Sigmoid colon (tissue), 7 donors: ENCODE data around the gene DYNC1H1. TPM values are rescaled to one million over a fixed set of nuclear protein-coding genes. Genes with fewer than 3 reads are reported as not detected.

Experiments
- DNase-seq: peaks from one replicate; pipeline ENCODE4 v3.0.0-alpha.2; 2019
- H3K27ac ChIP-seq, 4 donors: fragments of 200-600 bp; sonication (generic); one replicate each; pipeline ENCODE4 v1.5.1; 2016 to 2019; ENCODE audit warnings: mild to moderate bottlenecking in 1 of 4
- H3K27me3 ChIP-seq, 3 donors: fragments of 200-600 bp; sonication (generic); one replicate each; pipeline ENCODE4 v1.5.1; 2019; ENCODE audit warnings: mild to moderate bottlenecking in 1 of 3
- H3K36me3 ChIP-seq, 4 donors: fragments of 200-600 bp; sonication (generic); one replicate each; pipeline ENCODE4 v1.5.1; 2016 to 2019
- H3K4me1 ChIP-seq, 4 donors: fragments of 200-600 bp; sonication (generic); one replicate each; pipeline ENCODE4 v1.5.1; 2017 to 2019
- H3K4me3 ChIP-seq, 4 donors: fragments of 200-600 bp; sonication (generic); one replicate each; pipeline ENCODE4 v1.5.1; 2017 to 2019; ENCODE audit warnings: mild to moderate bottlenecking in 2 of 4, moderate library complexity in 1 of 4
- H3K9me3 ChIP-seq, 4 donors: fragments of 200-600 bp in 3 of 4; sonication (generic) in 3 of 4; one replicate each; pipeline versions ENCODE4 v1.5.1 to v1.6.1; 2013 to 2019
- CTCF ChIP-seq, 4 experiments: fragments of 450-650 bp in 3 of 4; fragments of 200-600 bp in 1 of 4; IDR thresholded peaks; one replicate each; pipeline ENCODE4 v1.5.1; 2016 to 2019; ENCODE audit warnings: antibody characterized with exemption in 4 of 4, mild to moderate bottlenecking in 3 of 4, moderate library complexity in 2 of 4
- EP300 ChIP-seq, 4 donors: sonication (generic); formaldehyde crosslinking; IDR thresholded peaks; one replicate each; pipeline ENCODE4 v1.6.1; 2017; ENCODE audit warnings: antibody characterized with exemption in 4 of 4
- POLR2A ChIP-seq, 2 donors: fragments of 450-650 bp; IDR thresholded peaks; one replicate each; pipeline ENCODE4 v1.6.1; 2016; ENCODE audit warnings: antibody characterized with exemption in 2 of 2, mild to moderate bottlenecking in 2 of 2, moderate library complexity in 2 of 2
- POLR2AphosphoS5 ChIP-seq, 4 donors: sonication (generic); formaldehyde crosslinking; IDR thresholded peaks; one replicate each; pipeline ENCODE4 v1.6.1; 2017; ENCODE audit warnings: antibody characterized with exemption in 4 of 4
- WGBS, 2 donors: extraction: QIAGEN DNeasy Blood & Tissue Kit; methylation state at CpG; one replicate each; pipeline ENCODE4 v1.1.7; 2013; 5-methylcytosine and 5-hydroxymethylcytosine counted together
- intact Hi-C: fragments of 100-400 bp; cut with DNase I; formaldehyde crosslinking; loops from one replicate; pipeline ENCODE4 v1.15.1; 2023
- polyA plus RNA-seq, 3 donors: library from polyadenylated mRNA; stranded (reverse); fragments of 200-250 nt; gene quantifications; one replicate each; pipeline ENCODE4 v1.2.3, GENCODE V29; 2013
- total RNA-seq, 4 donors: library from RNA; depleted of rRNA; stranded (reverse); fragments of >200 nt; gene quantifications; one replicate each; pipeline ENCODE4 v1.1.0, GENCODE V29; 2016
- donor health status: healthy with polysubstance abuse.
- donor health status: Bipolar disorder and iron deficiency.
- donor health status: healthy.

The DYNC1H1 gene
- total and polyA plus RNA-seq, 7 donors = 38.4 to 592 (median 320) TPM

DNA sequence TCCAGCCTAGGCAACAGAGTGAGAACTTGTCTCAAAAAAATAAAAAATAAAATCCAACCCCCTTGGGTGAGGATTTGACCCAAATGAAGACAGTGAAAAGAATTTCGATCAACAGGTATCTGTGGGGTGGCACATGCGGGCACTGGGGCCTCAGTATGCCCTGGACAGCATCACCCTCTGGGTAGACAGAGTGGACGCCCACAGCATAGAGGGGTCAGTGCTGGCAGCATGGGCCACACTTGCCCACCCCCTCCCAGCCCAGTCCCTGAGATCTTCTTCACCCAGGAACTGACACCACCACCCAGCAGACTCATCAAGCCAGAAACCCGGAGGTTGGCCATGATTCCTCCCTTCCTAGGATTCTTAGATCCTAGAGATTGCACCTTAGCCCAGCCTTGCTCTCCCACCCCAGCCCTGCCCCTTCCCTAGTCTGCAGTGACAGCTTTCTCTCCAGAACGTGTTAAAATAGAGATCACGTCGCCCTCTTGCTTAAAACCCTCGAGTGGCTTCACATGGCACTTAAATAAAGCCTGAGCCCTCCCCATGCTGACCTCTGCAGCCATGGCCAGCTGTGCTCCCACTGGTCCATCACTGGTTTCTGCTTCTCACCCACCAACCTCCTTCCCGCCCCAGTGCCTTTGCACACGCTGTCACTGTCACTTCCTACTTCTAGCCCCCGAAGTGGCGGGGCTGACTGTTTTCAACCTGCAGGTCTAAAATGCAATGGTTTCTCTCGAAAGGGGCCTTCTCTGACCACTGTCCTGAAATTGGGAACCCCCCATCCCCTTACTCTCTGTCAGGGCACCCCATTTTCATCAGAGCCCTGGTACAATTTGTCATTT, 26.2 kb upstream of the DYNC1H1 start:
- TF ChIP-seq CTCF (IDR thresholded peaks at IDR 0.05) (no peak), EP300 (IDR thresholded peaks at IDR 0.05) (no peak), POLR2A (IDR thresholded peaks at IDR 0.05) (no peak), POLR2AphosphoS5 (IDR thresholded peaks at IDR 0.05) (no peak)
- Histone ChIP-seq H3K36me3 (no peaks in the 10 kb centered on the region), H3K4me3 (no peak overlapping the region), H3K4me1 (no peaks in the 10 kb centered on the region), H3K9me3 (no peaks in the 10 kb centered on the region), H3K27me3 (no peaks in the 10 kb centered on the region), H3K27ac (no peak overlapping the region)
- peak; percentile 49 for DNase-seq
- intact Hi-C loops = no loop called here
- 64 to 65% methylated on average over 13 of the region's 13 CpGs for WGBS, 2 donors

GRCh38 chr14:101939646-101940170, 24.7 kb upstream of the DYNC1H1 start:
- no peaks in the 10 kb centered on the region for H3K4me1 ChIP-seq
- TF ChIP-seq CTCF (IDR thresholded peaks at IDR 0.05) = no peak
- TF ChIP-seq POLR2AphosphoS5 (IDR thresholded peaks at IDR 0.05) = no peak
- TF ChIP-seq POLR2A (IDR thresholded peaks at IDR 0.05) = no peak
- TF ChIP-seq EP300 (IDR thresholded peaks at IDR 0.05) = no peak
- intact Hi-C loops = no loop called here
- peak; percentile 35 for DNase-seq
- H3K27ac ChIP-seq = no peak overlapping the region
- WGBS, 2 donors = 82 to 84% methylated on average over 5 of the region's 5 CpGs
- no peaks in the 10 kb centered on the region for H3K36me3 ChIP-seq
- H3K9me3 ChIP-seq = no peaks in the 10 kb centered on the region
- H3K4me3 ChIP-seq = no peak overlapping the region
- H3K27me3 ChIP-seq = no peaks in the 10 kb centered on the region

GRCh38 chr14:101944451-101944850, 19.9 kb upstream of the DYNC1H1 start:
- TF ChIP-seq EP300 (IDR thresholded peaks at IDR 0.05) (no peak), POLR2AphosphoS5 (IDR thresholded peaks at IDR 0.05) (no peak), POLR2A (IDR thresholded peaks at IDR 0.05) (no peak), CTCF (IDR thresholded peaks at IDR 0.05) (no peak)
- H3K27ac ChIP-seq = no peak overlapping the region
- H3K4me3 ChIP-seq = no peak overlapping the region
- no peak for DNase-seq
- no peaks in the 10 kb centered on the region for H3K27me3 ChIP-seq
- intact Hi-C loops = no loop called here
- H3K9me3 ChIP-seq = no peaks in the 10 kb centered on the region
- no peaks in the 10 kb centered on the region for H3K36me3 ChIP-seq
- H3K4me1 ChIP-seq = peaks cover 0 to 16% (median 12%) of the 10 kb centered on the region in 4 donors
- WGBS, 2 donors = 75 to 76% methylated on average over 5 of the region's 5 CpGs

DNA sequence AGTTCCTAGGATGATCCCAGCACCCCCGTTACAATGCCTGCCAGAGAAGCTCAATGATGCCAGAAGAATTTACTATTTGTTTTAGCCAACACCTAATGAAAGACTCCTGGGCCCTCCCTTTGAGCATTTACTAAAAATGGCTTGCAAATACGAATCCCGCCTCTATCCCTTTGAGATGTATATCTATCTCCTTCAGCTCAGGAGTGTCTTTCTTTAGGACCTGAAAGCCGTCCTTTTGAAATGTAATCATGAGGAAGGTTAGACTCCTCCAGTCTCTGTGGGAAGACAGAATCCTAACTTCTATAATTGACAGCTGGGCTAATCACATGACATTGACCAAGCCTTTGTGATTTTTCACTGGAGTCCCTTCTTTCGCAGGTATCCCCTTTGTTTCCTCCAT, 19.2 kb upstream of the DYNC1H1 start:
- 23 to 54% methylated on average over 5 of the region's 5 CpGs for WGBS, 2 donors
- Histone ChIP-seq H3K27ac (no peak overlapping the region), H3K4me1 (peaks cover 0 to 21% (median 16%) of the 10 kb centered on the region in 4 donors), H3K4me3 (no peak overlapping the region), H3K36me3 (no peaks in the 10 kb centered on the region), H3K27me3 (no peaks in the 10 kb centered on the region), H3K9me3 (no peaks in the 10 kb centered on the region)
- peak; percentile 40 for DNase-seq
- TF ChIP-seq POLR2AphosphoS5 (IDR thresholded peaks at IDR 0.05) (no peak), POLR2A (IDR thresholded peaks at IDR 0.05) (no peak)
- intact Hi-C loops = loop anchor here (5.0 kb wide), 1 partner anchor 183 kb away; the partner anchor contains the start of gene PPP2R5C

DNA sequence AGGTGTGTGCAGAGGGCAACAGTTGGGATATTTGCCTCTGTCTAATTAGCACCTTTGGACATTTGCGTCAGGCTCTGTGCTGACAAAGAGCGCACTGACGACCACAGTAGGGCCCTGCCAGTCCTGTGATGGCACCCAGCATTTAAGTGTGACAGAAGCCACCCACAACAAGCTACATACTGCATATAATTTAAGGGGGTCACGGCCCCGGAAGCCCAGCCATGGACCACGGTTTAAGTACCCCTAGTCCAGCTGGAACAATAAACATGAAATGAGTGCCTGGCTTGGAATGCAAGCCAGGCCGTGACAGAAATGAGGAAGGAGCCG, 16.8 kb upstream of the DYNC1H1 start:
- DNase-seq = no peak
- no peak for TF ChIP-seq EP300 (IDR thresholded peaks at IDR 0.05)
- TF ChIP-seq CTCF (IDR thresholded peaks at IDR 0.05) = no peak
- no peak for TF ChIP-seq POLR2A (IDR thresholded peaks at IDR 0.05)
- TF ChIP-seq POLR2AphosphoS5 (IDR thresholded peaks at IDR 0.05) = no peak
- 3 to 6% methylated on average over 8 of the region's 8 CpGs for WGBS, 2 donors
- no peaks in the 10 kb centered on the region for H3K27me3 ChIP-seq
- no peaks in the 10 kb centered on the region for H3K9me3 ChIP-seq
- peak overlapping the region; percentile 94 to 99 (median 97) for H3K27ac ChIP-seq
- H3K4me3 ChIP-seq = peak overlapping the region; percentile 63 to 88 (median 82)
- H3K36me3 ChIP-seq = no peaks in the 10 kb centered on the region
- H3K4me1 ChIP-seq = peaks cover 0 to 24% (median 16%) of the 10 kb centered on the region in 4 donors
- intact Hi-C loops = loop anchor here (2.0 to 5.0 kb wide), 2 partner anchors 19 to 185 kb away; partner anchors contain the start of gene PPP2R5C
